Suprapubic skin (tissue), 4 donors: Measurements from ENCODE around the gene TP73. TPM values are rescaled to one million over a fixed set of nuclear protein-coding genes. Genes with fewer than 3 reads are reported as not detected.

Source experiments
- DNase-seq, 2 donors: peaks; one replicate each; pipeline ENCODE4 v3.0.0-alpha.2; 2019; ENCODE audit warnings: low spot score in 2 of 2
- H3K27ac ChIP-seq: fragments of 200-600 bp; sonication (generic); one replicate; pipeline ENCODE4 v1.5.1; 2019
- H3K27me3 ChIP-seq: fragments of 200-600 bp; sonication (generic); one replicate; pipeline ENCODE4 v1.5.1; 2019
- H3K36me3 ChIP-seq: fragments of 200-600 bp; sonication (generic); one replicate; pipeline ENCODE4 v1.5.1; 2019
- H3K4me1 ChIP-seq: fragments of 200-600 bp; sonication (generic); one replicate; pipeline ENCODE4 v1.5.1; 2019
- H3K4me3 ChIP-seq: fragments of 200-600 bp; sonication (generic); one replicate; pipeline ENCODE4 v1.5.1; 2019; ENCODE audit warnings: mild to moderate bottlenecking
- H3K9me3 ChIP-seq: fragments of 200-600 bp; sonication (generic); one replicate; pipeline ENCODE4 v1.5.1; 2019
- CTCF ChIP-seq, 2 donors: fragments of 200-600 bp in 1 of 2; fragments of 450-650 bp in 1 of 2; sonication (generic) in 1 of 2; IDR thresholded peaks; one replicate each; pipeline ENCODE4 v1.5.1; 2016 to 2019; ENCODE audit warnings: antibody characterized with exemption in 2 of 2, mild to moderate bottlenecking in 1 of 2, moderate library complexity in 1 of 2
- EP300 ChIP-seq: sonication (generic); formaldehyde crosslinking; IDR thresholded peaks from one replicate; pipeline ENCODE4 v1.6.1; 2017; ENCODE audit warnings: antibody characterized with exemption
- POLR2A ChIP-seq, 2 donors: fragments of 450-650 bp; IDR thresholded peaks; one replicate each; pipeline ENCODE4 v1.6.1; 2017; ENCODE audit warnings: antibody characterized with exemption in 2 of 2, mild to moderate bottlenecking in 2 of 2, moderate library complexity in 2 of 2
- POLR2AphosphoS5 ChIP-seq, 3 donors: sonication (generic); formaldehyde crosslinking; IDR thresholded peaks; one replicate each; pipeline ENCODE4 v1.6.1; 2017; ENCODE audit warnings: antibody characterized with exemption in 3 of 3
- WGBS: methylation state at CpG from one replicate; pipeline ENCODE4 v1.1.5; 2018; 5-methylcytosine and 5-hydroxymethylcytosine counted together
- total RNA-seq, 4 donors: library from RNA; depleted of rRNA; stranded (reverse); fragments of >200 nt; gene quantifications; one replicate each; pipeline ENCODE4 v1.1.0, GENCODE V29; 2016

The TP73 gene
- total RNA-seq, 4 donors from 2014 or later: 8.8 to 24.7 (median 16.9) TPM

- TF ChIP-seq POLR2A (IDR thresholded peaks at IDR 0.05): no peak
- TF ChIP-seq POLR2AphosphoS5 (IDR thresholded peaks at IDR 0.05): no peak
- TF ChIP-seq CTCF (IDR thresholded peaks at IDR 0.05): no peak
- no peak for TF ChIP-seq EP300
- Histone ChIP-seq H3K4me3 (no peak overlapping the region), H3K9me3 (no peaks in the 10 kb centered on the region), H3K27me3 (no peaks in the 10 kb centered on the region), H3K27ac (no peak overlapping the region), H3K36me3 (peaks cover 79% of the 10 kb centered on the region), H3K4me1 (peaks cover 14% of the 10 kb centered on the region)
- WGBS: 79% methylated on average over 15 of the region's 16 CpGs
- DNase-seq: no peak
These were observed 22.7 kb upstream of the TP73 start for GRCh38 chr1:3629561-3630160.

DNA sequence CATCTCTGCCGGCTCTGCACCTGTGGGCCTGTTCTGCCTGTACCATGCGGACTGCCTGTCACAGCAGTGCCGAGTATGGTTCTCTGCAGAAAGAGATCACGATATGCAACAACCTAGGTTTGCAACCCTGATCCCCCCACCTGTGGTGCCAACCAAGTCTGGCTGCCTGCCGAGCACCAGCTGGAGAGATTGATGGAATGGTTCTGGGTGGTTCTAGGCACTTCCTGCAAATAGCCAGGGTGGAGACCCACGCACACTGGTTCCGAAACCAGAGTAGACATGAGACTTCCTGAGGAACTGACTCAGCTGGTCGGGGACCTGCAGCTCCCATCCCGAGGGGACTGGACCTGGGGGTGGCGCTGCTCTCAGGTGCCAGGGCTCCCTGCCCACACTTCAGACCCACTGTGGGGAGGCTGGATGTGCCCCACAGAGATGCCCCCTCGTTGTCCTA, 22.1 kb upstream of the TP73 start:
- no peak overlapping the region for H3K4me3 ChIP-seq
- WGBS: 64% methylated on average over 6 of the region's 11 CpGs
- H3K36me3 ChIP-seq: peaks cover 84% of the 10 kb centered on the region
- H3K9me3 ChIP-seq: no peaks in the 10 kb centered on the region
- DNase-seq: no peak
- H3K27ac ChIP-seq: no peak overlapping the region
- no peaks in the 10 kb centered on the region for H3K27me3 ChIP-seq
- peaks cover 13% of the 10 kb centered on the region for H3K4me1 ChIP-seq
- no peak for TF ChIP-seq POLR2AphosphoS5 (IDR thresholded peaks at IDR 0.05)
- no peak for TF ChIP-seq CTCF (IDR thresholded peaks at IDR 0.05)
- TF ChIP-seq EP300: no peak
- TF ChIP-seq POLR2A (IDR thresholded peaks at IDR 0.05): no peak

- H3K9me3 ChIP-seq: no peaks in the 10 kb centered on the region
- no peak overlapping the region for H3K27ac ChIP-seq
- 69% methylated on average over 8 of the region's 9 CpGs for WGBS
- H3K36me3 ChIP-seq: peaks cover 91% of the 10 kb centered on the region
- no peak for DNase-seq
- no peak overlapping the region for H3K4me3 ChIP-seq
- no peak for TF ChIP-seq POLR2AphosphoS5 (IDR thresholded peaks at IDR 0.05)
- TF ChIP-seq CTCF (IDR thresholded peaks at IDR 0.05): no peak
- TF ChIP-seq EP300: no peak
- no peak for TF ChIP-seq POLR2A (IDR thresholded peaks at IDR 0.05)
- H3K4me1 ChIP-seq: peaks cover 6% of the 10 kb centered on the region
- no peaks in the 10 kb centered on the region for H3K27me3 ChIP-seq
These were observed 21.4 kb upstream of the TP73 start for GRCh38 chr1:3630914-3631313.

- Histone ChIP-seq H3K36me3 (peaks cover 98% of the 10 kb centered on the region), H3K9me3 (no peaks in the 10 kb centered on the region), H3K4me1 (no peaks in the 10 kb centered on the region), H3K27ac (no peak overlapping the region), H3K4me3 (no peak overlapping the region), H3K27me3 (no peaks in the 10 kb centered on the region)
- DNase-seq: no peak
- WGBS: 84% methylated on average over 22 of the region's 36 CpGs
- TF ChIP-seq POLR2AphosphoS5 (IDR thresholded peaks at IDR 0.05): no peak
- TF ChIP-seq CTCF (IDR thresholded peaks at IDR 0.05): no peak
- TF ChIP-seq POLR2A (IDR thresholded peaks at IDR 0.05): no peak
- TF ChIP-seq EP300: no peak
These were observed 20.7 kb upstream of the TP73 start for GRCh38 chr1:3631320-3632260.

DNA sequence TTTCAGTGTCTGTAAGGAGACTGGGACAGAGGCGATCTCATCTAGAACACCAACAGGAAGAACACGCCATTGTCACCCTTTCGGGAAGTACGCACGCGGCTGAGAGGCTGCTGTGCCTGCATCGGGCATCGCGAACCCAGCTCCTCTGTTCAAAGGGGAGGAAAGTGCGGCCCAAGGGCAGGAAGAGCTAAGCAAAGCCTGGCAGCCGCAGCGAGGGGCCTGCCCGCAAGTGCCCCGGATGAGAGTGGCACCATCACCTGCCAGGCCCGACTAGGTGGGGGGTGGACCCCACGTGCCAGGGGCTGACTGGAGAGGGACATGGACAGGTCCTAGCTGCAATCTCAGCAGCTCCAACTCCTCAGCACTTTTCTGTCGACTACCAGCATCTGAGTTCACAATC, 20.0 kb upstream of the TP73 start:
- DNase-seq: no peak
- no peak overlapping the region for H3K27ac ChIP-seq
- 97% methylated on average over 15 of the region's 17 CpGs for WGBS

More for the DNA sequence above, 20.0 kb upstream of the TP73 start:
- H3K4me3 ChIP-seq: no peak overlapping the region
- no peaks in the 10 kb centered on the region for H3K27me3 ChIP-seq
- H3K9me3 ChIP-seq: no peaks in the 10 kb centered on the region
- TF ChIP-seq POLR2AphosphoS5 (IDR thresholded peaks at IDR 0.05) (no peak), CTCF (IDR thresholded peaks at IDR 0.05) (no peak), EP300 (no peak), POLR2A (IDR thresholded peaks at IDR 0.05) (no peak)
- no peaks in the 10 kb centered on the region for H3K4me1 ChIP-seq
- peaks cover 100% of the 10 kb centered on the region for H3K36me3 ChIP-seq
